Superior temporal gyrus (tissue), 1 donor: ENCODE data around the gene PRMT2.
"Not testable (repeated sequence)": the region's sequence is repeated elsewhere in the genome, so short reads cannot be mapped to it uniquely, and the experiment has no call there.

ENCODE experiments used
- DNase-seq: peaks from one replicate; pipeline ENCODE4 v3.0.0-alpha.2; 2016; ENCODE audit errors: extremely low spot score

PRMT2 gene

GRCh38 chr21:46668381-46668780 is 32.9 kb downstream of the PRMT2 start:
- DNase-seq, result no peak

DNA sequence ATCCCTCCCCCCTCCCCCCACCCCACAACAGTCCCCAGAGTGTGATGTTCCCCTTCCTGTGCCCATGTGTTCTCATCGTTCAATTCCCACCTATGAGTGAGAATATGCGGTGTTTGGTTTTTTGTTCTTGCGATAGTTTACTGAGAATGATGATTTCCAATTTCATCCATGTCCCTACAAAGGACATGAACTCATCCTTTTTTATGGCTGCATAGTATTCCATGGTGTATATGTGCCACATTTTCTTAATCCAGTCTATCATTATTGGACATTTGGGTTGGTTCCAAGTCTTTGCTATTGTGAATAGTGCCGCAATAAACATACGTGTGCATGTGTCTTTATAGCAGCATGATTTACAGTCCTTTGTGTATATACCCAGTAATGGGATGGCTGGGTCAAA is 33.4 kb downstream of the PRMT2 start:
- not testable (repeated sequence) for DNase-seq

- DNase-seq, result no peak
Measured at GRCh38 chr21:46674430-46675007, 39.0 kb downstream of the PRMT2 start.

DNA sequence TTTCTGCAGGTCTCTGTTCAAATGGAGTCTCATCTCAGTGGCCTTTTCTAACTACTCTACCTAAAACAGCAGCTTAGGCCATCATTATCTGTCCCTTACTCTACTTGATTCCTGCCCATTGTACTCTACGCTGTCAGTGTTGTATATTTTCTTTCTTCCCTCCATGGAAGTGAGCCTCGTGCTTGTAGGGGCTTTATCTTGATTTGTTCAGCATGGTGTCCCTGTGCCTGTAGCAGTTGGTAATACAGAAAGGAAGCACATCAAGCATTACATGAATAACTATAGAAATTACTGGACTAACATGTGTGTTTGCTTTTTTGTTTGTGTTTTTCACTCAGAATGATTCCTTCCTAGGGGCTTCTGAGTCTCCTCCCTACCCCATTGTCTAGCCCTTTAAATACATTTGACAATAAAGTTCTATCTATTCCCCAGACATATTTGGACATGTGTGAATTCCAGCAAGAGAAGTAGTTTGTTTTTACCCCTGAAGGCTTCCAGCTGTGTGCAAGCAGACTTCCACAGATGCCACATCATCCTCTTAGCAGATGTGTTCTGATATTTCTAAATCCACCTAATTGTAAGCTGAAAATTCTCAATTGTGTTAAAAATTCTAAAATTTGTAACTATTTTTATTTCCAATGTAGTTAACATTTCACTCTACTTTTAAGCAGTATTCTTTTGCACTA is 40.3 kb downstream of the PRMT2 start:
- no peak for DNase-seq

DNA sequence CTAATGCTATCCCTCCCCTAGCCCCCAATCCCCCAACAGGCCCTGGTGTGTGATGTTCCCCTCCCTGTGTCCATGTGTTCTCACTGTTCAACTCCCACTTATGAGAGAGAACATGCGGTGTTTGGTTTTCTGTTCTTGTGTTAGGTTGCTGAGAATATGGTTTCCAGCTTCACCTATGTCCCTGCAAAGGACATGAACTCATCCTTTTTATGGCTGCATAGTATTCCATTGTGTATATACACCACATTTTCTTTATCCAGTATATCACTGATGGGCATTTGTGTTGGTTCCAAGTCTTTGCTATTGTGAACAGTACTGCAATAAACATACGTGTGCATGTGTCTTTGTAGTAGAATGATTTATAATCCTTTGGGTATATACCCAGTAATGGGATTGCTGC is 41.1 kb downstream of the PRMT2 start:
- DNase-seq, result not testable (repeated sequence)

GRCh38 chr21:46681593-46681992 is 46.1 kb downstream of the PRMT2 start:
- DNase-seq, result not testable (repeated sequence)

GRCh38 chr21:46698652-46699051 is 63.2 kb downstream of the PRMT2 start:
- not testable (repeated sequence) for DNase-seq

- DNase-seq, result not testable (repeated sequence)
Measured at GRCh38 chr21:46699104-46699503, 63.6 kb downstream of the PRMT2 start.
